ENCODE results near the gene DOLK. TPM values are rescaled to one million over a fixed set of nuclear protein-coding genes. Genes with fewer than 3 reads are reported as not detected.

The DOLK gene
- total and polyA plus RNA-seq, 2 of the 4 experiments (the other 2 are of a cell fraction) = 23.2 to 30.8 TPM

DNA sequence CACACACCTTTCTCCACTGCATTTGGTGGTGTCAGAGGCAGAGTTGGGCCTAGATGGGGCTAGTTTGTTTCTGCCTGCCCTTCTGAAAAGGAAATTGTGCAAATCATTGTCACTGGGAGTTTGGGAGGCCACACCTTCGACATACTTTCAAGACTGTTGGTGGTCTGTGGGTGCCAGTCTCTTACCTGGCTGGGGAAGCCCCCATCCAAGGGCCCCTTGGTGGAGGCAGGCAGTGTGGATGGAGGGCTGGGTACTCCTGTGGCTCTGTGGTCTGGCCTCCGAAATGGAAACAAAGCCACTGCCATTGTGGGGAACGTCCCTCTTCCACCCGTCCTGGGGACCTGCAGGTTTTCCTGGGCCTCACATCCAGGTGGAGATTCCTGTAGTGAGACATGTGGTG lies 37.5 kb downstream of the DOLK start:
- H3K9me1 ChIP-seq (ENCODE audit: insufficient read depth, low read length) = peaks cover 34% of the 10 kb centered on the region
- POLR2A ChIA-PET (ENCODE audit: unreplicated experiment) = no interaction called here
- intact Hi-C loops (cut with micrococcal nuclease) = no loop called here
- H3K9me3 ChIP-seq (ENCODE audit: control insufficient read depth, insufficient read depth, low read length) = no peaks in the 10 kb centered on the region
- in situ Hi-C loops (cut with MboI; ENCODE audit: low sequenced_read_pairs) = no loop called here
- H3K36me3 ChIP-seq (ENCODE audit: control insufficient read depth, insufficient read depth, low read length) = peaks cover 41% of the 10 kb centered on the region
- H2AK9ac ChIP-seq (replicated peaks; ENCODE audit: low read depth, low read length, poor library complexity) = peak overlapping the region; percentile 84
- peak overlapping the region in 1 of 2 experiments; percentile 39; a peak in 1 of 4 replicates for H4K8ac ChIP-seq (ENCODE audit: low read depth in 2 of 2, low read length in 2 of 2)
- no TSS peak for BruUV-seq (replicated peaks)
- H2BK20ac ChIP-seq (ENCODE audit: low read depth, low read length) = peak overlapping the region; percentile 25
- H3K14ac ChIP-seq (replicated peaks; ENCODE audit: low read depth, low read length) = no peak overlapping the region; the same call in 1 of the 2 replicates
- H3K27ac ChIP-seq (ENCODE audit: insufficient read depth, low read length) = no peak overlapping the region; the same call in 1 of the 2 replicates
- no peak overlapping the region for H3K56ac ChIP-seq (ENCODE audit: extremely low read depth, insufficient read depth, low read length)
- no peak overlapping the region for H3K18ac ChIP-seq (ENCODE audit: low read depth, low read length)
- H3K9ac ChIP-seq (ENCODE audit: low read depth, low read length) = no peak overlapping the region
- H2BK5ac ChIP-seq (ENCODE audit: low read depth, low read length, poor library complexity, severe bottlenecking) = peak overlapping the region; percentile 55
- no peak overlapping the region for H3K4me2 ChIP-seq (ENCODE audit: low read depth, low read length)
- H4K20me1 ChIP-seq (ENCODE audit: insufficient read depth, low read length) = no peaks in the 10 kb centered on the region; the same call in none of the 2 replicates
- peak overlapping the region; percentile 38; the same call in 1 of the 2 replicates for H2BK120ac ChIP-seq (ENCODE audit: low read depth, low read length)
- H3K4me3 ChIP-seq (ENCODE audit: insufficient read depth, low read depth, low read length) = no peak overlapping the region
- H3K23ac ChIP-seq (ENCODE audit: low read depth, low read length) = no peak overlapping the region
- H3K4me1 ChIP-seq (ENCODE audit: control insufficient read depth, insufficient read depth, low read length) = peaks cover 29% of the 10 kb centered on the region
- WGBS, 2 experiments (ENCODE audit: extremely low coverage in 2 of 2, insufficient read length in 1 of 2) = 100% methylated on average over 1 of the region's 4 CpGs; no CpG with 5 or more reads in 1 of the 2 experiments
- TF ChIP-seq FOS (IDR thresholded peaks at IDR 0.05; ENCODE audit: low read depth, low read length) (no peak), RCOR1 (IDR thresholded peaks at IDR 0.05; ENCODE audit: insufficient replicate concordance, low read length) (no peak), MXI1 (IDR thresholded peaks at IDR 0.05; ENCODE audit: borderline replicate concordance, low read depth, low read length) (no peak)
- no peak for ATAC-seq (ENCODE audit: low read depth)
- no peak overlapping the region for H2AFZ ChIP-seq (replicated peaks; ENCODE audit: low read length, poor library complexity)
- no peak for DNase-seq
- H4K91ac ChIP-seq (ENCODE audit: insufficient read depth, low read depth, low read length) = peak overlapping the region; percentile 15
- CTCF ChIA-PET = no interaction called here
- no peak overlapping the region for H4K5ac ChIP-seq (ENCODE audit: low read depth, low read length)
- H2AK5ac ChIP-seq (ENCODE audit: low read depth, low read length) = peak overlapping the region; percentile 29; the same call in 1 of the 2 replicates
- dilution Hi-C loops (cut with HindIII; ENCODE audit: low sequenced_read_pairs, unreplicated experiment) = no loop called here
- no peaks in the 10 kb centered on the region for H3K27me3 ChIP-seq (ENCODE audit: control insufficient read depth, insufficient read depth, low read length)
- H3K4ac ChIP-seq (ENCODE audit: low read depth, low read length) = peak overlapping the region; percentile 39
- peaks cover 38 to 95% of the 10 kb centered on the region in 2 experiments; a peak in 3 of 4 replicates for H3K79me1 ChIP-seq (ENCODE audit: low read depth in 1 of 2, low read length in 2 of 2)
- H2BK15ac ChIP-seq (ENCODE audit: low read depth, low read length) = no peak overlapping the region

Measured in IMR-90 (cell line).